Regular cardiac myocyte (primary cell): Measurements from ENCODE around the gene PLB1. TPM values are rescaled to one million over a fixed set of nuclear protein-coding genes. Genes with fewer than 3 reads are reported as not detected.

ENCODE experiments used
- total RNA-seq: library from RNA; depleted of rRNA; stranded (reverse); fragments of >200 nt; gene quantifications from 2 replicates; pipeline ENCODE4 v1.2.3, GENCODE V29; 2014

The PLB1 gene
- total RNA-seq = 0.96 and 1.4 TPM in 2 replicates

GRCh38 chr2:28495551-28496250, at the start of gene PLB1:
Gene PLB1 (plus strand): TSS chr2:28496060. CDS start chr2:28496115, 55 bp downstream.

Other genes with a start within 250 kb of the PLB1 start
- gene FOSL2, start 103.2 kb upstream of the PLB1 start, total RNA-seq = 42.0 and 69.6 TPM in 2 replicates